Cortex of kidney (tissue), 1 donor: ENCODE data around the gene HIPK4.
"Not testable (repeated sequence)": the region's sequence is repeated elsewhere in the genome, so short reads cannot be mapped to it uniquely, and the experiment has no call there.

Experiments used
- DNase-seq: peaks from one replicate; lab custom pipeline; 2025; lab: John Stamatoyannopoulos, UW

HIPK4 gene

DNA sequence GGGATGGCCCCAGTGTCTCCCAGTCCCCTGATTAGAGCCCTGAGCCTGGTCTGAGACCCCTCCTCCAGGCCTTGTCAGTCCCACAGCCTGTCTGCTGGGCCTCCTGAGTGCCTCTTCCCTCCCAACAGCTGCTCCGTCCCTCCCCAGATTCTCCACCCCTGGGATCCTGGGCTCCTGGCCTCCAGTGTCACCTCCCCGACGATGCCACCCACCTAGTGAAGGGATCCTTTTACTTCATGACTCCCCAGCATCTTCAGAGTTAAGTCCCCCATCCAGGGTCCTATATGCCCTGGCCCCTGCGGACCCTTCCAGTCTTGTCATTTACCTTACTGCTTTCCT, 27.6 kb upstream of the HIPK4 start:
- DNase-seq, result no peak

DNA sequence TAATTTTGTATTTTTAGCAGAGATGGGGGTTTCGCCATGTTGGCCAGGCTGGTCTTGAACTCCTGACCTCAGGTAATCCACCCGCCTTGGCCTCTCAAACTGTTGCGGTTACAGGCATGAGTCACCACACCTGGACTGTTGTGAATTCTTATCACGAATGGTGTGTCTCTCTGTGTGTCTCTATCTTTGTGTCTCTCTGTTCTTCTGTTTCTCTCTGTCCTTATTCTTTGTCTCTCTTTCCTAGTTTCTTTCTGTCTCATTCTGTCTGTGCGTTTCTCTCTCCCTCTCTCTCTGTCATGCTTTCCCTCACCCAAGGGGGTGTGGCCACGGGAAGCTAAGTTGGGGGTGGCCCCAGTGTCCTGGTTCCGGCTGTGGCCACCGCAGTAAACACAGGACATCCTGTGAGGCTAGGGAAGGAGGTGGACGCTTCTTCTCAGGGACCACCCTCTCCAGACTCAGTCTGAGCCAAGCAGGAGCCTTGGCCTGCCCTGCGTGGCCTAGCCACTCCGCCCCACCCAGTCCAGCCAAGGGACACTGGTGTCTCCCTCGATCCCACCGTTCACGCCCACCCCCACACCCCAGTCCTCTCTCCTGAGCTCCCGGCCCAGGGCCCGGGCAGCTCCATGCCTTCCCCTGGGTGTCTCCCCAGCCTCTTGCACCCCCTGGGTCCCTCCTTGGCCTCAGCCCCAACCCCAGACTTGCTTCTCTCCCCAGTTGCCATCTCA, 27.1 kb upstream of the HIPK4 start:
- DNase-seq, result no peak

DNA sequence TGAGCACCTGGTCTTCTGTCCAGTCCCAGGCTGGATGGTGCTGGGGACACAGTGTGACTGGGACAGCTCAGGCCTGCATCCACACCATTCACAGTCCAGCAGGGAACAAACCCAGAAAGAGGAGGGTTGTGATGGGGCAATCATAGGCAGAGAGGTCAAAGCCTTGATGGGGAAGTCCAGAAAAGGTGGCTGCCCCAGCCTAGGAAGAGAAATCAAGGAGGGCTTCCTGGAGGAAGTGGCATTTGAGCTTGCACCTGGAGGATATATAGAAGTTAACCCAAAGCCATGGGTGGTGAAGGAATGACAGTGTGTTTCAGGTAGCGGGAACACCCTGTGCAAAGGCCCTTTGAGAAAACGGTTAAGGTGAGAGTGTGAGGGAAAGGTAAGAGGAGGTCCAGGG, 25.8 kb upstream of the HIPK4 start:
- DNase-seq, result no peak

GRCh38 chr19:40414542-40415535, 24.9 kb upstream of the HIPK4 start:
- DNase-seq, result no peak

- no peak for DNase-seq
Observed at GRCh38 chr19:40413291-40413845, 23.4 kb upstream of the HIPK4 start, which contains the start of gene PRX. Gene PRX (minus strand): TSS chr19:40413378. CDS start chr19:40407932, 5,446 bp downstream.

- DNase-seq, result no peak
Observed at GRCh38 chr19:40412866-40413265, 22.9 kb upstream of the HIPK4 start.

GRCh38 chr19:40411958-40412499, 22.0 kb upstream of the HIPK4 start:
- no peak for DNase-seq

DNA sequence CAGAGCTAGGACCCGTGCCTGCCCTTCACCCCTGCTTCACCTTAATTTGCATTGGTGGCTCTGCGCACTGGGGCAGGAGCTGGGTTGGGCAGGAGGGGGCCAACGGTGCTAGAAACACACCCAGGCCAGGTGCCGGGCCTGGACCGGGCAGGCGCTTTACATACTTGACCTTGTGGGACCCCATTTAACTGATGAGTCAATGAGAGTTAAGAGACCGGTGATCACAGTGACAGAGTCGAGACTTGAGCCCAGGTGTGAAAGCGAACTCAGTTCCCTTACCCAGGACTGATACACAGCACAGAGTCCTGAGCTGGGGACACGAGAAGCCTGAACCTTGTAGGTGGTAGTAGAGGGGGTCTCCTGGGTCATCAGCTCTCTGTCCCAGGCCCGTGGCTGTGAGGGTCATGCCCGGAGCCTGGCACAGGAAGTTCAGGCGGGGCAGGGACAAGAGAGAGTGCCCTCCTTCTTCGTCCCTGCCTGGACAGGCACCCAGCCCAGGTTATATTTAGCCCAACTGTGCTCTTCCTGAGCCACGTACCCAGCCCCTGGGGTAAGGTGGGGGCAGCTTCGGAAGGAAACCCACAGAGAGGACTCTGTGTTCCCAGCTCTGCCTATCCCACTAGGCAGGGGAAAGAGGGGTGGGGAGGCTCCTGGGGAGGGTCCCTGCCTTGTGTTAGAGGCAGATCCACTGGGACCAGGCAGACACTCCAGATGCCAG, 21.3 kb upstream of the HIPK4 start:
- DNase-seq, result no peak

- DNase-seq, result no peak
Observed at GRCh38 chr19:40410030-40410389, 20.0 kb upstream of the HIPK4 start.

GRCh38 chr19:40408598-40408925, 18.6 kb upstream of the HIPK4 start:
- not testable (repeated sequence) for DNase-seq

DNA sequence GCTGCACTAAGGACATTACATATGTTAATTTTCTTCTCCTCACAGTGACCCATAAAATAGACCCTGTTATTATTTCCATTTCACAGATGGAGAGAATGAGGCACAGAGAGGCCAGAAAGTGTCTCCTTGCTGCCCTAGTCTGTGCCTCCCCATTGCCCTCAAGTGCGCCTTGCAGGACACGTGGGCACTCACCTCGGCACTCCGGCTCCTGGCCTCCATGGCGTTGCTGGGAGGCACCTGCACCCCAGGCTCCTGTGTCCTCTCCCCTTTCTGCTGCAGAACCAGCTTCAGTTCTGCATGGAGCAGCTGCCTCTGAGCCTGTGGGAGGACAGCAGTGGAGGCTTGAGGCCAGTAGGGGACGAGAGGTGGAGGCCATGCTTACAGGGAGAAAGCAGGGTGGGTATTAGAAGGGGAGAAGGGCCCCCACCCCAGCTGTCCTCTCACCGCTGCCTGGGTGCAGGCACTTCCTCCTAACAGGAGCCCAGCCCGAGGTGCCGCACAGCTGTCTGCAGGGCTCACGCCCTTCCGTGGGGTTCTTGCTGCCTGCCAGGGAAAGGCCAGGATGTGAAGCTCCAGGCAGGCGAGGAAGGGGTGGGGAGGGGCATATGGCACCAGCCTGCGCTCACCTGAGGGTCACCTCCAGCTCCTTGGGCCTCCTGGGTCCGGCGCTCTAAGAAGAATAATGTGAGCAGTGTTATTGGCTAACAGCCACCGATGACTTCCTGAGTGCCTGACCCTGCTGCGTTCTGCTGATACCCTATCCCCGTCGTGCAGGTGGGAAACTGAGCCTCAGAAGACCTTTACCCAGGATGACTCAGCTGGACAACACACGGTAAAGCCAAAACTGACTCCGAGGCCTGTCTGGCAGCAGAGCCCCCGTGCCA, 18.0 kb upstream of the HIPK4 start:
- no peak for DNase-seq

DNA sequence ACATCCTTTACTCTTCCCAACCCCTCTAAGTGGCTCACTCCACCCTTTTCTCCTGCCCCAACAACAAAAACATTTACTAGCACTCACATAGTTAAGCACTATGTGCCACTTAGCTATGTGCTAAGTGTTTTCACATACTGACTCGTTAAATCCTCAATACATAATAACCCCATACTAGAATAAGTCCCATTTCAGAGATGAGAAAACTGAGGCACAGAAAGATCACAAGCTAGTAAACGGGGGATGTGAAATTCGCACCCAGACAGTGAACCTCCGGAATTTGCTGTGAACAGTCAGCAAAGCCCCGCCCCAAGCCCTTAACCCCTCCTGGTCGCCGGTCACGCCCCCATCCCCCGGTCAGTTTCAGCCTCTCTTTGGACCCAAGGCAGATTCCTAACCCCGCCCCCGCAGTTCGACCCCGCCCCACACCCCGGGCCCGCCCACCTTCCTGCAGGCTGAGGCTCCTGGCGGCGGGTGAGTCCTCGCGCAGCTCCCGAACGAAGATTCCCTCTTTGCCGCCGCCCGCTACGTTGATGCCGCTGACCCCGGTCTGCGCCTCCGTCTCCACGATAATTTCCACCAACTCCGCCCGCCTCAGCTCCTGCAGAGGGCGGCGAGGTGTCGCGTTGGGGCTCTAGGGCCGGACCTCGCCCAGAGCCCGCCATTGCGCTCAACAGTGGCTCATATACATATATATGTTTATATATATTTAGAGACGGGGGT, 13.4 kb upstream of the HIPK4 start:
- DNase-seq, result no peak

- no peak for DNase-seq
Observed at GRCh38 chr19:40400559-40400958, 10.6 kb upstream of the HIPK4 start.

DNA sequence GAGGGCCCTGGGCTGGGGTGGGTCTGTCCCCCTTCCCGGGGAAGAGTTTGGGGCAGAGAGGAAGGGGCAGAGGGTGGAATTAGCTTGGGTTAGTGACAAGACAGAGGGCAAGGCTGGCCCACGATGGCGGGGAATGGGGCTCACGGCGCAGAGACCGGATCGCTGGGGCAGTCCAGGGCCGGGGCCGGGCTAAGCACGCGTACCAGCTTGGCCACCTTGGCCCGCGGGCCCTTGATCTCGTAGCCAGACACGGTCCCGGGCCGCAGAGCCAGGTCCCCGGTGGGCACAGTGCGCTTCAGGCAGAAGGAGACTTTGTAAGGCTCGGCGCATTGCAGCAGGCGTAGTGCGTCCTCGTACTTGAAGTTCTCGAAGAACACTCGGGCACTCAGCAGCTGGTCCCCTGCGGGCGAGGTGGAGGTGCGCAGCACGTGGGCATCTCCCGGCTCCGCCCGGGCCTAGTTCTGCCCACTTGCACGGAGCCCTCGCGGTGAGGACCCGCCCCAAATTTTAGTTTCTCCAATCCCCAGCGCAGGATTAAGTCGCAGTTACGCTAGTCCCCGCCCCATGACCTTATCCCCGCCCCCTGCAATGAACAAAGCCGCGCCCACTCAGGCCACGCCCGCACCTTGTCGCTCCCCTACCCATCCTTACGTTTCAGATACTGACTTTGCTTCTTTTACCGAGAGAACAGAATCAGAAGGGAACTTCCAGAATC, 8.6 kb upstream of the HIPK4 start:
- no peak for DNase-seq

DNA sequence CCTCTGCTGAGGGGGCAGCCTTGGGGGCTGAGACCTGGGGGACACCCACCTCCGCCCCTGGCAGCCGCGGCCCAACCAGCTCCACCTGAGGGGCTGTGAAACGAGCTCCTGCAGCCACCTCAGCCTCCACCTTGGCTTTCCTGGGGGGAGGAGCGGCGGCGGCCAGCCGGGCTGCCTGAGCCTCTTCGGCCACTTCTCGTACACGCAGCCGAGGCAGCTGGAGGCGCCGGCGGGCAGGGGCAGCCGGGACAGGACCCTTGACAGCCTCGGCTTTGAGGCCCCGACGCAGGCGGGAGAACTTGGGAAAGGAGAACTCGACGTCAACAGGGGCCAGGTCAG, 7.6 kb upstream of the HIPK4 start:
- DNase-seq, result no peak

DNA sequence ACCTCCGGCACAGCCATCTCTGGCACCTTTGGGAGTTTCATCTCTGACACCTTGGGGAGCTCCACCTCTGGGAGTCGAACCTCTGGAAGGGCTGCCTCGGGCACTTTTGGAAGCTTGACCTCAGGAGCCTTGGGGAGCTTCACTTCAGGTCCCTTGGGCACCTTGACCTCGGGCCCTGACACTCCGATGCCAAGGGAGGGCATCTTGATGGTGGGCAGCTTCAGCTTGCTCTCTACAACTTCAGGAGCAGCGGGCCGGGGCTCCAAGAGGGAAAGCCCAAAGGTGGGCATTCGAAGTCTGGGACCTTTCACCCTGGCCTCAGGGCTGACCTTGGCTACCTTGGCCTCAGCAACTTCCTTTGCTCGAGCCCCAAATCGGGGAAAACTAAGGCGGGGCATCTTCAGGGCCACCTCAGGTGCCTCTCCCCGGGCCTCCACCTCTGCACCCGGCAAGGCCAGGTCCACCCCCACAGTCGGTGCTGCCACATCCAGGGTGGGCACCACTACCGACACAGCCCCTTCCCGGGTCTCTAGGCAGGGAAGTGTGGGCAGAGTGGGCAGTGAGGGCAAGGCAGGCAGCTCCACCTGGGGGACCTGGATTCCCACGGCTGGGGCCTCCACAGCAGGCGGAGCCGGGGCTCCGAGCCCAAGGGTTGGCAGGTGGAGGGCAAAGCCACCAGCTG, 7.0 kb upstream of the HIPK4 start:
- DNase-seq, result no peak

GRCh38 chr19:40395956-40396355, 6.0 kb upstream of the HIPK4 start:
- DNase-seq, result no peak

GRCh38 chr19:40394816-40395210, 4.8 kb upstream of the HIPK4 start:
- DNase-seq, result no peak
